HG02981 (cell line): ENCODE results near the gene PGD.
"Not testable (repeated sequence)": the region's sequence is repeated elsewhere in the genome, so short reads cannot be mapped to it uniquely, and the experiment has no call there.

Experiments
- ATAC-seq: cut with Tn5 transposase; IDR thresholded peaks from one replicate; pipeline ENCODE4 v1.9.1; 2021; ENCODE audit warnings: mild to moderate bottlenecking, moderate library complexity; ENCODE audit not compliant: unreplicated experiment

PGD gene

GRCh38 chr1:10398278-10398733 is 558 bp upstream of the PGD start:
- peak; percentile 25 for ATAC-seq

GRCh38 chr1:10399444-10399941 is 629 bp downstream of the PGD start:
- ATAC-seq, result no peak

GRCh38 chr1:10400013-10400412 is 1.1 kb downstream of the PGD start:
- ATAC-seq, result no peak

- ATAC-seq, result no peak
Measured at GRCh38 chr1:10401281-10401680, 2.4 kb downstream of the PGD start.

GRCh38 chr1:10402729-10403274 is 3.9 kb downstream of the PGD start:
- no peak for ATAC-seq

- no peak for ATAC-seq
Measured at GRCh38 chr1:10407201-10407600, 8.3 kb downstream of the PGD start.

GRCh38 chr1:10415211-10415930 is 16.5 kb downstream of the PGD start:
- no peak for ATAC-seq

GRCh38 chr1:10415967-10416366 is 17.1 kb downstream of the PGD start:
- not testable (repeated sequence) for ATAC-seq

GRCh38 chr1:10418741-10419140 is 19.9 kb downstream of the PGD start:
- ATAC-seq, result not testable (repeated sequence)

- no peak for ATAC-seq
Measured at GRCh38 chr1:10419351-10419750, 20.5 kb downstream of the PGD start.

GRCh38 chr1:10421637-10422036 is 22.8 kb downstream of the PGD start:
- ATAC-seq, result no peak

- no peak for ATAC-seq
Measured at GRCh38 chr1:10424034-10424433, 25.2 kb downstream of the PGD start.

GRCh38 chr1:10424651-10425050 is 25.8 kb downstream of the PGD start:
- ATAC-seq, result no peak

GRCh38 chr1:10425826-10426534 is 27.1 kb downstream of the PGD start:
- ATAC-seq, result not testable (repeated sequence)

GRCh38 chr1:10426535-10426848 is 27.6 kb downstream of the PGD start:
- not testable (repeated sequence) for ATAC-seq

GRCh38 chr1:10428984-10429383 is 30.1 kb downstream of the PGD start:
- ATAC-seq, result no peak

- ATAC-seq, result no peak
Measured at GRCh38 chr1:10429868-10430215, 31.0 kb downstream of the PGD start.

GRCh38 chr1:10430216-10431069 is 31.6 kb downstream of the PGD start, which contains the start of gene CENPS:
Gene CENPS (plus strand): TSS chr1:10430433. CDS start chr1:10430518, 85 bp downstream.
- peak; percentile 72 for ATAC-seq

GRCh38 chr1:10431070-10431730 is 32.3 kb downstream of the PGD start:
- no peak for ATAC-seq

GRCh38 chr1:10432910-10433700 is 34.2 kb downstream of the PGD start:
- no peak for ATAC-seq
